CD14-positive monocyte (primary cell): ENCODE data around the gene GRIN1. TPM values are rescaled to one million over a fixed set of nuclear protein-coding genes. Genes with fewer than 3 reads are reported as not detected.

Experiments used
- DNase-seq, 3 donors: peaks; one replicate each; pipeline ENCODE4 v3.0.0-alpha.2; 2011 to 2022
- H2AFZ ChIP-seq: 2 replicates; pipeline ENCODE4 v1.6.0; 2012; ENCODE audit warnings: mild to moderate bottlenecking, low read depth, low read length, inconsistent platforms; ENCODE audit not compliant: insufficient read depth, poor library complexity, severe bottlenecking
- H3K27ac ChIP-seq, 2 donors: 1 replicate in 1 of 2; 2 replicates in 1 of 2; pipeline ENCODE4 v1.5.1; 2012 to 2013; ENCODE audit warnings: low read length in 2 of 2, control low read depth in 1 of 2, inconsistent platforms in 1 of 2, low read depth in 1 of 2, mild to moderate bottlenecking in 1 of 2
- H3K27me3 ChIP-seq, 2 donors: one replicate each; pipeline versions ENCODE4 v1.6.0 to v1.6.1; 2011 to 2013; ENCODE audit warnings: low read length in 2 of 2; ENCODE audit not compliant: control insufficient read depth in 2 of 2, insufficient read depth in 2 of 2
- H3K36me3 ChIP-seq, 2 donors: replicated peaks in 1 of 2; 1 replicate in 1 of 2; 2 replicates in 1 of 2; pipeline versions ENCODE4 v1.5.1 to v1.6.1; 2012 to 2013; ENCODE audit warnings: low read length in 2 of 2, control low read depth in 1 of 2, inconsistent platforms in 1 of 2, mild to moderate bottlenecking in 1 of 2; ENCODE audit not compliant: insufficient read depth in 2 of 2, control insufficient read depth in 1 of 2
- H3K4me1 ChIP-seq, 2 donors: 1 replicate in 1 of 2; 2 replicates in 1 of 2; pipeline versions ENCODE4 v1.5.1 to v1.6.1; 2012 to 2013; ENCODE audit warnings: low read length in 2 of 2, control low read depth in 1 of 2, inconsistent platforms in 1 of 2, mild to moderate bottlenecking in 1 of 2, moderate library complexity in 1 of 2; ENCODE audit not compliant: insufficient read depth in 2 of 2, control insufficient read depth in 1 of 2
- H3K4me2 ChIP-seq: replicated peaks from 2 replicates; pipeline ENCODE3; 2012; ENCODE audit warnings: low read length, moderate library complexity, mild to moderate bottlenecking; ENCODE audit not compliant: poor library complexity, severe bottlenecking; ENCODE audit errors: extremely low read depth
- H3K4me3 ChIP-seq, 3 experiments: fragments of 200-600 bp in 1 of 3; sonication (generic) in 1 of 3; replicated peaks in 1 of 3; 1 replicate in 2 of 3; 2 replicates in 1 of 3; pipeline ENCODE4 v1.5.1; 2011 to 2013; ENCODE audit warnings: low read length in 3 of 3, mild to moderate bottlenecking in 3 of 3, control low read depth in 2 of 3, low read depth in 2 of 3, inconsistent platforms in 1 of 3, moderate library complexity in 1 of 3
- H3K79me2 ChIP-seq: 2 replicates; pipeline ENCODE4 v1.6.0; 2012; ENCODE audit warnings: mild to moderate bottlenecking, control low read depth, inconsistent platforms, low read length, moderate library complexity; ENCODE audit not compliant: insufficient read depth
- H3K9ac ChIP-seq: 2 replicates; pipeline ENCODE4 v1.6.0; 2017; ENCODE audit warnings: low read length, mild to moderate bottlenecking; ENCODE audit not compliant: insufficient read depth, poor library complexity, severe bottlenecking
- H3K9me3 ChIP-seq, 2 donors: replicated peaks in 1 of 2; 1 replicate in 1 of 2; 2 replicates in 1 of 2; pipeline versions ENCODE4 v1.5.1 to v1.6.1; 2012 to 2013; ENCODE audit warnings: low read length in 2 of 2, control low read depth in 1 of 2; ENCODE audit not compliant: control insufficient read depth in 1 of 2, insufficient read depth in 1 of 2
- H4K20me1 ChIP-seq: 2 replicates; pipeline ENCODE4 v1.6.0; 2012; ENCODE audit warnings: mild to moderate bottlenecking, low read length, control low read depth, moderate library complexity; ENCODE audit not compliant: insufficient read depth
- H3K27ac Mint-ChIP-seq, 7 donors: one replicate each; pipeline ENCODE4 v1.8.0; 2020; ENCODE audit warnings: mild to moderate bottlenecking in 7 of 7, mixed read lengths in 7 of 7, moderate library complexity in 6 of 7, inconsistent platforms in 2 of 7
- H3K27me3 Mint-ChIP-seq, 3 donors: one replicate each; pipeline ENCODE4 v1.8.0; 2021 to 2022; ENCODE audit warnings: low read depth in 3 of 3, mild to moderate bottlenecking in 3 of 3, mixed read lengths in 3 of 3, moderate library complexity in 3 of 3, inconsistent platforms in 1 of 3
- H3K36me3 Mint-ChIP-seq, 2 donors: one replicate each; pipeline ENCODE4 v1.8.0; 2020; ENCODE audit warnings: mixed read lengths in 2 of 2, inconsistent platforms in 1 of 2, mild to moderate bottlenecking in 1 of 2
- H3K4me1 Mint-ChIP-seq: one replicate; pipeline ENCODE4 v1.8.0; 2020; ENCODE audit warnings: mild to moderate bottlenecking, mixed read lengths
- H3K4me3 Mint-ChIP-seq, 2 donors: one replicate each; pipeline ENCODE4 v1.8.0; 2020; ENCODE audit warnings: mild to moderate bottlenecking in 2 of 2, mixed read lengths in 2 of 2, moderate library complexity in 1 of 2
- H3K9me3 Mint-ChIP-seq, 7 donors: one replicate each; pipeline ENCODE4 v1.8.0; 2020 to 2022; ENCODE audit warnings: mixed read lengths in 7 of 7, mild to moderate bottlenecking in 6 of 7, moderate library complexity in 6 of 7, inconsistent platforms in 2 of 7
- CTCF ChIP-seq: fragments of 200-600 bp; IDR thresholded peaks from one replicate; pipeline ENCODE4 v1.8.0; 2022; ENCODE audit warnings: antibody characterized with exemption, mild to moderate bottlenecking
- WGBS: methylation state at CpG from one replicate; pipeline ENCODE4 v1.1.5; 2013; ENCODE audit warnings: missing lambda C conversion rate; ENCODE audit not compliant: insufficient coverage; 5-methylcytosine and 5-hydroxymethylcytosine counted together
- intact Hi-C, 2 donors: fragments of 100-400 bp; cut with micrococcal nuclease; formaldehyde crosslinking; loops; one replicate each; pipeline versions ENCODE4 v1.15.0 to v1.15.1; 2023
- polyA plus RNA-seq, 3 donors: library from polyadenylated mRNA; depleted of rRNA in 1 of 3; unstranded in 2 of 3; stranded (reverse) in 1 of 3; fragments of 300-500 nt in 2 of 3; fragments of >200 nt in 1 of 3; fragmentation: Illumina TruSeq in 2 of 3; gene quantifications; 1 replicate in 2 of 3; 2 replicates in 1 of 3; pipeline ENCODE4 v1.2.3, GENCODE V29; 2012 to 2021

The GRIN1 gene
- polyA plus RNA-seq, 3 donors = not detected

- H3K27me3 Mint-ChIP-seq = no peaks in the 10 kb centered on the region
- no peak for TF ChIP-seq CTCF
- Histone ChIP-seq H3K9me3 (no peaks in the 10 kb centered on the region), H4K20me1 (peaks cover 26% of the 10 kb centered on the region), H3K27me3 (no peaks in the 10 kb centered on the region), H3K4me2 (no peak overlapping the region), H3K4me1 (peaks cover 28 to 39% of the 10 kb centered on the region in 2 donors), H3K4me3 (no peak overlapping the region), H3K27ac (no peak overlapping the region), H2AFZ (no peak overlapping the region), H3K9ac (no peak overlapping the region), H3K79me2 (peaks cover 44% of the 10 kb centered on the region), H3K36me3 (peaks cover 66 to 67% of the 10 kb centered on the region in 2 donors)
- H3K27ac Mint-ChIP-seq = peak overlapping the region in 1 of 7 donors; percentile 12
- 98% methylated on average over 5 of the region's 6 CpGs for WGBS
- H3K4me3 Mint-ChIP-seq = no peak overlapping the region
- H3K9me3 Mint-ChIP-seq = peaks cover 0 to 2% (median 0%) of the 10 kb centered on the region in 7 donors
- peaks cover 43 to 77% of the 10 kb centered on the region in 2 donors for H3K36me3 Mint-ChIP-seq
- peaks cover 32% of the 10 kb centered on the region for H3K4me1 Mint-ChIP-seq
- intact Hi-C loops = loop anchor here in 1 of 2 donors (5.0 kb wide), 1 partner anchor 51 kb away; no protein-coding TSS in a partner anchor
- DNase-seq = no peak
Measured at GRCh38 chr9:137186385-137186784, 47.4 kb downstream of the GRIN1 start.

GRCh38 chr9:137187386-137187785 is 48.4 kb downstream of the GRIN1 start:
- H3K27me3 ChIP-seq = no peaks in the 10 kb centered on the region
- H3K4me1 ChIP-seq = peaks cover 28 to 39% of the 10 kb centered on the region in 2 donors
- Mint-ChIP-seq H3K9me3 (peaks cover 0 to 2% (median 0%) of the 10 kb centered on the region in 7 donors), H3K4me1 (peaks cover 32% of the 10 kb centered on the region), H3K4me3 (peak overlapping the region; percentile 86 to 94), H3K27ac (peak overlapping the region; percentile 91 to 96 (median 94)), H3K36me3 (peaks cover 37 to 73% of the 10 kb centered on the region in 2 donors), H3K27me3 (no peaks in the 10 kb centered on the region)
- 93% methylated on average over 15 of the region's 15 CpGs for whole genome bisulfite sequencing
- peak overlapping the region; percentile 83 to 95 (median 92) for H3K4me3 ChIP-seq
- peak overlapping the region; percentile 95 for H3K9ac ChIP-seq
- peaks cover 60 to 67% of the 10 kb centered on the region in 2 donors for H3K36me3 ChIP-seq
- no peak overlapping the region for H2AFZ ChIP-seq
- H3K27ac ChIP-seq = peak overlapping the region; percentile 70 to 96
- intact Hi-C loops = loop anchor here in 1 of 2 donors (5.0 kb wide), 1 partner anchor 50 kb away; no protein-coding TSS in a partner anchor
- peaks cover 28% of the 10 kb centered on the region for H4K20me1 ChIP-seq
- no peak for DNase-seq
- peak overlapping the region; percentile 100 for H3K4me2 ChIP-seq
- TF ChIP-seq CTCF = no peak
- no peaks in the 10 kb centered on the region for H3K9me3 ChIP-seq
- peaks cover 44% of the 10 kb centered on the region for H3K79me2 ChIP-seq
